Measurements from ENCODE around the gene EEFSEC.

EEFSEC gene

GRCh38 chr3:128413003-128413370 is 259.7 kb downstream of the EEFSEC start:
- H3K4me3 ChIP-seq (ENCODE audit: low read depth, low read length): no peak overlapping the region
- no peak for TF ChIP-seq CTCF (IDR thresholded peaks at IDR 0.05; ENCODE audit: borderline replicate concordance, insufficient read depth, low read depth, low read length)

- TF ChIP-seq CTCF (IDR thresholded peaks at IDR 0.05; ENCODE audit: borderline replicate concordance, insufficient read depth, low read depth, low read length): no peak
- no peak overlapping the region for H3K4me3 ChIP-seq (ENCODE audit: low read depth, low read length)
Measured at GRCh38 chr3:128413413-128414205, 260.3 kb downstream of the EEFSEC start.

- H3K4me3 ChIP-seq (ENCODE audit: low read depth, low read length): no peak overlapping the region
- TF ChIP-seq CTCF (IDR thresholded peaks at IDR 0.05; ENCODE audit: borderline replicate concordance, insufficient read depth, low read depth, low read length): no peak
Measured at GRCh38 chr3:128415200-128415772, 262.0 kb downstream of the EEFSEC start.

- no peak overlapping the region for H3K4me3 ChIP-seq (ENCODE audit: low read depth, low read length)
- TF ChIP-seq CTCF (IDR thresholded peaks at IDR 0.05; ENCODE audit: borderline replicate concordance, insufficient read depth, low read depth, low read length): no peak
Measured at GRCh38 chr3:128415773-128416577, 262.7 kb downstream of the EEFSEC start.

- H3K4me3 ChIP-seq (ENCODE audit: low read depth, low read length): no peak overlapping the region
Measured at GRCh38 chr3:128416578-128417211, 263.4 kb downstream of the EEFSEC start.

GRCh38 chr3:128418900-128419299 is 265.6 kb downstream of the EEFSEC start:
- no peak overlapping the region for H3K4me3 ChIP-seq (ENCODE audit: low read depth, low read length)
- no peak for TF ChIP-seq CTCF (IDR thresholded peaks at IDR 0.05; ENCODE audit: borderline replicate concordance, insufficient read depth, low read depth, low read length)

More at GRCh38 chr3:128416578-128417211, 263.4 kb downstream of the EEFSEC start:
- no peak for TF ChIP-seq CTCF (IDR thresholded peaks at IDR 0.05; ENCODE audit: borderline replicate concordance, insufficient read depth, low read depth, low read length)
